SK-N-MC (cell line): ENCODE results near the gene NOP14.

Source experiments
- EZH2 ChIP-seq: fragments of 200-600 bp; sonication (generic); IDR thresholded peaks from one replicate; pipeline ENCODE4 v1.6.1; 2017; ENCODE audit warnings: antibody characterized with exemption
- POLR2AphosphoS5 ChIP-seq: IDR thresholded peaks from 2 replicates; pipeline ENCODE4 v1.6.1; 2012; ENCODE audit warnings: mild to moderate bottlenecking, low read depth, low read length, borderline replicate concordance

DNA sequence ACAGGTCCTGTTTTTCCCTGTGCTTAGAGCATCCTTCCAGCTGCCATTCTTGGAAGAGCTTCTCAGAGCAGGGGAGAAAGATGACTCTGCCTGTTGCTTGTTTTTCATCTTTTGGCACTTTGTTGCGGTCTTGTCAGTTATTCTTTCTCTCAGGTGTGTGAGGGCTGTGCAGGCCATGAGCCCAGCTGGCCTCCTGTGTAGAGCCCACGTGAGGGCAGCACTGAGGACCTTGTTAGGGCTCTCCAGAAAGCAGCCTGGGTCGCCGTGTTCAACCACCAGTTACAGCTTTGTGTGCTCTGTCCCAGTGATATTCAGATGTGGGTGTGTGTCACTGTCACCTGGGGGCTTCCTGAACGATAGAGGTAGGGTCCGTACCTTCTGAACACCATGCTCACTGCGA, 52.8 kb downstream of the NOP14 start:
- TF ChIP-seq POLR2AphosphoS5 (no peak), EZH2 (no peak)
